A673 (cell line): ENCODE results near the gene DCLK1. TPM values are rescaled to one million over a fixed set of nuclear protein-coding genes. Genes with fewer than 3 reads are reported as not detected.
A peak's percentile ranks its signal among the peaks of the same experiment; 100 is the strongest.

Source experiments
- BruUV-seq: library from RNA; stranded (reverse); fragments of 400-500 nt; replicated peaks from 2 replicates; lab custom pipeline; 2021; lab: Mats Ljungman, UMichigan
- CTCF ChIA-PET: fragments of 300-600 bp; sonication (Branson Sonifier 250); formaldehyde crosslinking; loops from one replicate; lab custom pipeline; 2022; ENCODE audit warnings: antibody characterized with exemption; lab: Charles Lee
- POLR2A ChIA-PET: fragments of 300-600 bp; sonication (Branson Sonifier 250); formaldehyde crosslinking; loops from one replicate; lab custom pipeline; 2022; ENCODE audit warnings: antibody characterized with exemption; ENCODE audit not compliant: low non-redundant PET; lab: Charles Lee
- DNase-seq: peaks from one replicate; pipeline ENCODE4 v3.0.0-alpha.2; 2015; ENCODE audit warnings: low spot score
- H3K27ac ChIP-seq: fragments of 200-600 bp; sonication (generic); 2 replicates; pipeline ENCODE4 v1.5.1; 2016; ENCODE audit warnings: mixed run types, low read depth, mild to moderate bottlenecking, mixed read lengths, antibody characterized with exemption, low read length; ENCODE audit not compliant: poor library complexity, severe bottlenecking
- H3K27me3 ChIP-seq: fragments of 200-600 bp; sonication (generic); replicated peaks from 2 replicates; pipeline ENCODE4 v1.6.1; 2017; ENCODE audit warnings: mixed run types, low read depth, mild to moderate bottlenecking, mixed read lengths, antibody characterized with exemption, low read length; ENCODE audit not compliant: insufficient read depth, poor library complexity
- H3K36me3 ChIP-seq: fragments of 200-600 bp; sonication (generic); 2 replicates; pipeline ENCODE4 v1.6.1; 2016; ENCODE audit warnings: mixed run types, mild to moderate bottlenecking, mixed read lengths, antibody characterized with exemption, low read length; ENCODE audit not compliant: insufficient read depth, poor library complexity, severe bottlenecking
- H3K4me1 ChIP-seq: fragments of 200-600 bp; sonication (generic); 2 replicates; pipeline ENCODE4 v1.6.1; 2017; ENCODE audit warnings: mixed run types, mild to moderate bottlenecking, mixed read lengths, antibody characterized with exemption, low read length; ENCODE audit not compliant: insufficient read depth, poor library complexity, severe bottlenecking
- H3K4me3 ChIP-seq: fragments of 200-600 bp; sonication (generic); 2 replicates; pipeline ENCODE4 v1.5.1; 2016; ENCODE audit warnings: low read depth, mixed run types, mild to moderate bottlenecking, mixed read lengths, low read length; ENCODE audit not compliant: poor library complexity, severe bottlenecking
- H3K9me3 ChIP-seq: fragments of 200-600 bp; sonication (generic); 2 replicates; pipeline ENCODE4 v1.6.1; 2016; ENCODE audit warnings: mixed run types, low read depth, mild to moderate bottlenecking, mixed read lengths, antibody characterized with exemption, low read length; ENCODE audit not compliant: poor library complexity, severe bottlenecking
- EZH2 ChIP-seq: fragments of 200-600 bp; sonication (generic); IDR thresholded peaks from 2 replicates; pipeline ENCODE4 v1.6.1; 2017; ENCODE audit warnings: borderline replicate concordance, low read depth, mild to moderate bottlenecking, mixed read lengths, antibody characterized with exemption, low read length; ENCODE audit not compliant: poor library complexity, severe bottlenecking
- intact Hi-C: fragments of 100-400 bp; cut with micrococcal nuclease; formaldehyde crosslinking; loops from one replicate; pipeline ENCODE4 v1.10.0; 2022; ENCODE audit not compliant: unreplicated experiment
- total RNA-seq: library from RNA; stranded (reverse); gene quantifications from 2 replicates; pipeline ENCODE4 v1.2.3, GENCODE V29; 2021
- TF ChIP-seq, protein P1 (sequence below): fragments of 300-800, 200-600 bp; sonication (generic); conservative IDR thresholded peaks from 2 replicates; pipeline ENCODE4 v1.5.1; 2017; ENCODE audit warnings: low read depth, mild to moderate bottlenecking, antibody characterized with exemption, low read length, moderate library complexity, mixed read lengths

DCLK1 gene
- total RNA-seq, 1 experiment from 2014 or later, result 11.2 TPM

DNA sequence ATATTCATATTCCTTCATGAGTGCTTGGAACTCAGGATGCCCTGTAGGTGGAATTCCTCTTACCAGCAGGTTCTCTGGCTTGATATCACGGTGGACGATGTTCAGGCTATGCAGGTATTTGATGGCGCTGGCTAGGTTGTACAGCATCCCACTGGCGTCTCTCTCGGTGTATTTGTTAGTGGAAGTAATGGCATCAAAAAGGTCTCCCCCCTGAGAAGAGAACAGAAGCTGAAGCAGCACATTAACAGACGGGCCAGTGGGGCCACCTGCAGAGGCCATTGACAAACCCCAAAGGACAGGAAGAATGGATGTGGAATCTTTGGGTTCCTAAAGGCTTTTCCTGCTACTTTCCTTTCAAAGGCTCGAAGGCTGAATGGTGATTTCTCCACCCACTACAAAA is 308.5 kb downstream of the DCLK1 start:
- no peaks in the 10 kb centered on the region for H3K27me3 ChIP-seq
- ChIA-PET CTCF (no interaction called here), POLR2A (no interaction called here)
- no peaks in the 10 kb centered on the region for H3K9me3 ChIP-seq
- no peak for DNase-seq
- H3K27ac ChIP-seq, result no peak overlapping the region
- no peaks in the 10 kb centered on the region for H3K4me1 ChIP-seq
- H3K4me3 ChIP-seq, result no peak overlapping the region
- H3K36me3 ChIP-seq, result no peaks in the 10 kb centered on the region
- TF ChIP-seq, protein P1, sequence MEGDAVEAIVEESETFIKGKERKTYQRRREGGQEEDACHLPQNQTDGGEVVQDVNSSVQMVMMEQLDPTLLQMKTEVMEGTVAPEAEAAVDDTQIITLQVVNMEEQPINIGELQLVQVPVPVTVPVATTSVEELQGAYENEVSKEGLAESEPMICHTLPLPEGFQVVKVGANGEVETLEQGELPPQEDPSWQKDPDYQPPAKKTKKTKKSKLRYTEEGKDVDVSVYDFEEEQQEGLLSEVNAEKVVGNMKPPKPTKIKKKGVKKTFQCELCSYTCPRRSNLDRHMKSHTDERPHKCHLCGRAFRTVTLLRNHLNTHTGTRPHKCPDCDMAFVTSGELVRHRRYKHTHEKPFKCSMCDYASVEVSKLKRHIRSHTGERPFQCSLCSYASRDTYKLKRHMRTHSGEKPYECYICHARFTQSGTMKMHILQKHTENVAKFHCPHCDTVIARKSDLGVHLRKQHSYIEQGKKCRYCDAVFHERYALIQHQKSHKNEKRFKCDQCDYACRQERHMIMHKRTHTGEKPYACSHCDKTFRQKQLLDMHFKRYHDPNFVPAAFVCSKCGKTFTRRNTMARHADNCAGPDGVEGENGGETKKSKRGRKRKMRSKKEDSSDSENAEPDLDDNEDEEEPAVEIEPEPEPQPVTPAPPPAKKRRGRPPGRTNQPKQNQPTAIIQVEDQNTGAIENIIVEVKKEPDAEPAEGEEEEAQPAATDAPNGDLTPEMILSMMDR, result no peak
- TF ChIP-seq EZH2, result no peak
- BruUV-seq, result no TSS peak
- intact Hi-C loops, result no loop called here

DNA sequence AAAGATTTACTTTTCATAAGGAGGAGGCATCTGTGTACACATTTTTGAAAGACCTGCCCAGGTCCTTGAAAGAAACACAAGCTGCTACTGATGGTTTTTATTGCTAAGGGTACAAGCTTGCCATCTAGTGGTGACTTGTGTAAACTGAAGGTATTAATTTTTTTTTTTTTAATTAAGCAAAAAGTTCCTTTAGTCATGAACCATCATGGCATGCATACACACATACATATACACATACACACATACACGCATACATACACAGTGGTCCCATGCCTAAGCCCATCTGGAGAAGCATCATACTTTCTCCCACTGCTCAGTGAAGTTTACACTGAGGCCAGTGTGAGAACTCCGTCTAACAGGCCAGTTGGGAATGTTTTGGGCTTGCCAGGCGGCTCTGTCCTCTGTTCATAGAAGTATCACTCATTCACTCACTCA is 312.5 kb downstream of the DCLK1 start:
- no peaks in the 10 kb centered on the region for H3K9me3 ChIP-seq
- TF ChIP-seq, protein P1, result peak; percentile 72
- TF ChIP-seq EZH2, result no peak
- no TSS peak for BruUV-seq
- peaks cover 10% of the 10 kb centered on the region for H3K4me1 ChIP-seq
- H3K27ac ChIP-seq, result no peak overlapping the region
- no peaks in the 10 kb centered on the region for H3K27me3 ChIP-seq
- ChIA-PET CTCF (interaction anchor here (0.6 to 1.0 kb wide), 7 partner anchors 12 to 1121 kb away, joined by 3 to 14 read pairs (median 4); no protein-coding TSS in a partner anchor), POLR2A (interaction anchor here (0.6 to 1.0 kb wide), 2 partner anchors 56 to 163 kb away, joined by 3 read pairs; no protein-coding TSS in a partner anchor)
- no peaks in the 10 kb centered on the region for H3K36me3 ChIP-seq
- peak; percentile 50 for DNase-seq
- intact Hi-C loops, result no loop called here
- H3K4me3 ChIP-seq, result no peak overlapping the region

DNA sequence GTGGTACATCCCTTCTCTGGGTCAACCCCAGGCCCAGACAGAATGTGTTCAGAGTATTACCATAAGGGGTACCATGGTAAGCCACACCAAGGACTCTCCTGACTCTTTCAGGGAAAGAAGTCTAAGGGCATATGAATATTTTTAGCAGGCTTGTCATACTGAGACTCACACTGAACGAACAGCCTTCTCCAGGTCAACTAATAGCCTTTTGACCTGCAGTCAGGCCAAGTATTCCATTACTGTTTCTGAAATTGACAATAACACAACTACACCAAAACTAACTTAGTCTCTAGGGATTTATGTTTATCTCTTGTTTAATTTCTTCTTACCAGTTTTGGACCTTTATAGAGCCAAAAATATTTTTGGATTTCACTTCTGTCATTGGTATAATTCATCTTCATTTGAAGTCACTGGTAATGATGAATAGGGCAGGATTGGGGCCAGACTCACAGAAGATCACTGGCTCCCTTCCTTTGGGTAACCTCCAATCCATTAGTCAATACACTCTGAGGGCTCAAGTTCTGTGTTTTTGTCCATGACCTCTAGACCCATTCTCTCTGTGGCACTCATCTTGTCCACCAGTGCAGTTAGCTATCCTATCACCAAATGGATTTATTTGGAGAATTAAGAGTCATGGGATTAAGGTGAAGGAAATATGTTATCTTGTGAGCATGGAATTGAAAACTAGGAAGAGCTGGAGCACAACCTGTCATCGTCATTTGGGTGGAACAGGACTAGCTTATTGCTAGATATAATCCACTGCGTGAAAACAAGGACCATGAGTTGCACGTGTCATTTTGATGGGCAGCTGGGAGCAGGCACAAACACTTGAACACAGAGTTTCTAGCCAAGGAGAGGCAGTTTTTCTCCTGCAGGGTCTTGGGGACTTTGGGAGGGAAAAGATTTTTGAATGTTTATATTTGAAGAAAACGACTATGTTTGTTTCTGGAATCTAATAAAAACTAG is 313.3 kb downstream of the DCLK1 start:
- peaks cover 10% of the 10 kb centered on the region for H3K4me1 ChIP-seq
- TF ChIP-seq, protein P1, result no peak
- no peak for TF ChIP-seq EZH2
- no peak overlapping the region for H3K4me3 ChIP-seq
- POLR2A ChIA-PET, result interaction anchor here (0.6 kb wide), 1 partner anchor 162 kb away, joined by 3 read pairs; no protein-coding TSS in a partner anchor
- H3K27me3 ChIP-seq, result peaks cover 5% of the 10 kb centered on the region
- H3K36me3 ChIP-seq, result no peaks in the 10 kb centered on the region
- H3K27ac ChIP-seq, result no peak overlapping the region
- no peaks in the 10 kb centered on the region for H3K9me3 ChIP-seq
- BruUV-seq, result no TSS peak
- CTCF ChIA-PET, result interaction anchor here (0.6 to 1.0 kb wide), 7 partner anchors 13 to 1120 kb away, joined by 3 to 14 read pairs (median 4); no protein-coding TSS in a partner anchor
- intact Hi-C loops, result no loop called here
- no peak for DNase-seq
